Kidney (tissue), 14 donors: Measurements from ENCODE around the gene SECTM1. TPM values are rescaled to one million over a fixed set of nuclear protein-coding genes. Genes with fewer than 3 reads are reported as not detected.

Experiments used
- DNase-seq, 5 donors: peaks; one replicate each; pipeline ENCODE4 v3.0.0-alpha.2; 2013 to 2020
- FAIRE-seq: peaks from 2 replicates; lab custom pipeline; 2012; peaks lifted over from hg19 to GRCh38; lab: Jason Lieb, UNC
- H3K27ac ChIP-seq, 2 donors: one replicate each; pipeline ENCODE4 v1.7.0; 2013; ENCODE audit warnings: low read depth in 2 of 2, low read length in 2 of 2, inconsistent platforms in 1 of 2
- H3K27me3 ChIP-seq: one replicate; pipeline ENCODE4 v1.7.1; 2013; ENCODE audit warnings: low read length, inconsistent platforms; ENCODE audit not compliant: control insufficient read depth, insufficient read depth
- H3K36me3 ChIP-seq, 3 donors: one replicate each; pipeline versions ENCODE4 v1.7.0 to v1.7.1; 2013; ENCODE audit warnings: low read length in 3 of 3, control low read depth in 1 of 3, inconsistent platforms in 1 of 3; ENCODE audit not compliant: insufficient read depth in 3 of 3, control insufficient read depth in 2 of 3
- H3K4me1 ChIP-seq, 3 donors: one replicate each; pipeline versions ENCODE4 v1.7.0 to v1.7.1; 2013; ENCODE audit warnings: low read length in 3 of 3, inconsistent platforms in 1 of 3, low read depth in 1 of 3; ENCODE audit not compliant: control insufficient read depth in 2 of 3, insufficient read depth in 2 of 3
- H3K4me3 ChIP-seq, 3 donors: one replicate each; pipeline versions ENCODE4 v1.7.0 to v1.8.1; 2013; ENCODE audit warnings: low read length in 3 of 3, control low read depth in 1 of 3, inconsistent platforms in 1 of 3
- H3K9ac ChIP-seq, 3 donors: one replicate each; pipeline versions ENCODE4 v1.7.0 to v1.7.1; 2013; ENCODE audit warnings: low read length in 3 of 3, control low read depth in 1 of 3, inconsistent platforms in 1 of 3
- H3K9me3 ChIP-seq, 3 donors: one replicate each; pipeline versions ENCODE4 v1.7.0 to v1.7.1; 2013; ENCODE audit warnings: low read length in 3 of 3, control low read depth in 1 of 3, inconsistent platforms in 1 of 3; ENCODE audit not compliant: control insufficient read depth in 2 of 3, insufficient read depth in 1 of 3
- intact Hi-C: fragments of 100-400 bp; cut with DNase I; formaldehyde crosslinking; loops from one replicate; pipeline ENCODE4 v1.11.1; 2022
- polyA plus RNA-seq: library from polyadenylated mRNA; stranded (reverse); fragments of 350-450 nt; fragmentation: Illumina TruSeq; extraction: RNeasy Lipid Tissue Mini Kit (QIAGEN cat#74804); gene quantifications from one replicate; pipeline ENCODE4 v1.2.3, GENCODE V29; 2014; ENCODE audit warnings: low read depth, low replicate concordance; ENCODE audit not compliant: insufficient read depth
- total RNA-seq: library from RNA; stranded (reverse); fragmentation: NEBNext Ultra II Directional; extraction: Animal tissue kit (Norgen Biotek cat#: 25700); gene quantifications from one replicate; pipeline ENCODE4 v1.2.1, GENCODE V29; 2021
- TF ChIP-seq, protein P1 (sequence below): IDR thresholded peaks from 3 replicates; pipeline ENCODE4 v1.5.1; 2012; ENCODE audit warnings: mild to moderate bottlenecking, moderate library complexity, borderline replicate concordance; ENCODE audit not compliant: insufficient read depth; ENCODE audit errors: extremely low read depth
- donor health status: control.
- donor health status: control.
- donor health status: control.
- donor health status: control.
- donor health status: control.
- donor health status: DM: yes; HTN: yes; CAD: no.
- donor health status: Normal renal cell carcinoma (clear cell type).

The SECTM1 gene
- total and polyA plus RNA-seq, 2 donors from 2014 or later = 15.4 to 87.5 TPM

DNA sequence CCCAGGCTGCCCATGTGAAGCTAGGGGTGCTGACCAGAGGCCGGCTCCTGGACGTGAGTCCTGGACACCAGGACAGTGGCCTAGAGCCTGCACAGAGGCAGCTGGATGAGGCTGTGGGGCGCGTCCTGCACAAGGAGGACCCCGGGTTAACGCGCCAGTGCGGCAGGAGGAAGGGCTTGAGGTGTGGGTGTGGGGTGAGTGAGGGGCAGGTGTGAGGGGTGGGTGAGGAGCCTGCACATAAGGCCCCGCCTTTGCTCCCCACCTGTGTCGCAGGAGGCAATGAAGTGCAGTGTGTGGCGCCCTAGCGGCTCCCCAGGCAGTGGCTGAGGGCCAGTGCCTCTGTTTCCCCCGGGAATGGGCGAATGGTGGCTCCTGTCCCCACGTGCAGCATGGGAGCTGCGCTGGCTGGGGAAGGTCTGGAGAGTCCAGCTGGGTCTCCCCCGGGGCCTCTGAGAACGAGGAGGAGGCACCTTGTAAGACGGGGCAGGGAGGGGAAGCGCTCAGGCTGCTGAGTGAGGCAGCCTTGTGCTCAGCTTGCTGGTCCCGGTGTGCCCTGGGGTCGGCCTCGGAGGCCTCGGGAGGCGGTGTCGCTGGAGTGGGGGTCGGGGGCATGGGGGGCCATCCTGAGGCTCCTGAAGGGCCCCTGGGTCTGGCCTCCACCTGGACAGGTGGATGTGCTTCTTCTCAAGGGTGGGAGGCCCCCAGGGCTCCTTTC is 19.4 kb downstream of the SECTM1 start:
- Histone ChIP-seq H3K27me3 (no peaks in the 10 kb centered on the region), H3K27ac (no peak overlapping the region), H3K4me3 (no peak overlapping the region), H3K36me3 (no peaks in the 10 kb centered on the region), H3K9me3 (no peaks in the 10 kb centered on the region), H3K4me1 (no peaks in the 10 kb centered on the region), H3K9ac (no peak overlapping the region)
- DNase-seq (peak in 1 of 5 donors; percentile 72), FAIRE-seq (no peak)
- intact Hi-C loops = no loop called here
- TF ChIP-seq, protein P1, sequence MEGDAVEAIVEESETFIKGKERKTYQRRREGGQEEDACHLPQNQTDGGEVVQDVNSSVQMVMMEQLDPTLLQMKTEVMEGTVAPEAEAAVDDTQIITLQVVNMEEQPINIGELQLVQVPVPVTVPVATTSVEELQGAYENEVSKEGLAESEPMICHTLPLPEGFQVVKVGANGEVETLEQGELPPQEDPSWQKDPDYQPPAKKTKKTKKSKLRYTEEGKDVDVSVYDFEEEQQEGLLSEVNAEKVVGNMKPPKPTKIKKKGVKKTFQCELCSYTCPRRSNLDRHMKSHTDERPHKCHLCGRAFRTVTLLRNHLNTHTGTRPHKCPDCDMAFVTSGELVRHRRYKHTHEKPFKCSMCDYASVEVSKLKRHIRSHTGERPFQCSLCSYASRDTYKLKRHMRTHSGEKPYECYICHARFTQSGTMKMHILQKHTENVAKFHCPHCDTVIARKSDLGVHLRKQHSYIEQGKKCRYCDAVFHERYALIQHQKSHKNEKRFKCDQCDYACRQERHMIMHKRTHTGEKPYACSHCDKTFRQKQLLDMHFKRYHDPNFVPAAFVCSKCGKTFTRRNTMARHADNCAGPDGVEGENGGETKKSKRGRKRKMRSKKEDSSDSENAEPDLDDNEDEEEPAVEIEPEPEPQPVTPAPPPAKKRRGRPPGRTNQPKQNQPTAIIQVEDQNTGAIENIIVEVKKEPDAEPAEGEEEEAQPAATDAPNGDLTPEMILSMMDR = no peak

DNA sequence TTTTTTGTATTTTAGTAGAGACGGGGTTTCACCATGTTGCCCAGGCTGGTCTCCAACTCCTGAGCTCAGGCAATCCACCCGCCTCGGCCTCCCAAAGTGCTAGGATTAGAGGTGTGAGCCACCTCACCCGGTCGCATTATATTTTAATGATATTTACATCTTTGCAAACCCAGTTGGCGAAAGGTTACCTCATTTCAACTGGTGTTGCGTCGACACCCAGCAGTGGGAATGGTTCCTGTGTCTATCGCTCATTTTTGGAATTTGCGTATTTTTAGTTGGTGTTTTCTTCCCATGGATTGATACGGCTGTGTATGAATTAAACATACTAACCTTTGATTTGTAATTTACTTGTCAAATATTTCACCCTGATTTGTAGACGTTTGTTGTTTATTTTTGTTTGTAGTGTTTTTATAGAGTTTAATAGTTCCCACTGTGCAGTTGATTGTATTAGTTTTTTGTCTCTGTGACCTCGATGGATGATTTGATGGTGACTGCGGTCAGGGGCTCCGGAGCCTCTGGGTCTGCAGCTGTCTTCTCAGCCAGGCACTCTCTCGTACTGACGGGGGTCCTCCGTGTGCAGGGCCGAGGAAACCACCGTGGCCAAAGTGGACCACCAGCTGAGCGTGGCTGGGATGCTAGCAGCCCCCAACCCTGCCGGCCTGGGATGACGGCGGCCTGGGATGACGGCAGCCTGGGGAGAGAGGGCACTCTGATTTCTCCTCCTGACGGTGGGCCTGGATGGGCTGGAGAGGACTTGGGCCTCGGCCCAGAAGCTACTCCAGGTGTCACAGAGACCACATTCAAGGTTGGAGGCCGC is 20.2 kb downstream of the SECTM1 start:
- Histone ChIP-seq H3K27ac (no peak overlapping the region), H3K9ac (no peak overlapping the region), H3K4me1 (peaks cover 0 to 2% (median 0%) of the 10 kb centered on the region in 3 donors), H3K4me3 (no peak overlapping the region), H3K9me3 (no peaks in the 10 kb centered on the region), H3K36me3 (no peaks in the 10 kb centered on the region), H3K27me3 (no peaks in the 10 kb centered on the region)
- no peak for DNase-seq
- TF ChIP-seq, protein P1 = no peak
- FAIRE-seq = no peak
- intact Hi-C loops = no loop called here

DNA sequence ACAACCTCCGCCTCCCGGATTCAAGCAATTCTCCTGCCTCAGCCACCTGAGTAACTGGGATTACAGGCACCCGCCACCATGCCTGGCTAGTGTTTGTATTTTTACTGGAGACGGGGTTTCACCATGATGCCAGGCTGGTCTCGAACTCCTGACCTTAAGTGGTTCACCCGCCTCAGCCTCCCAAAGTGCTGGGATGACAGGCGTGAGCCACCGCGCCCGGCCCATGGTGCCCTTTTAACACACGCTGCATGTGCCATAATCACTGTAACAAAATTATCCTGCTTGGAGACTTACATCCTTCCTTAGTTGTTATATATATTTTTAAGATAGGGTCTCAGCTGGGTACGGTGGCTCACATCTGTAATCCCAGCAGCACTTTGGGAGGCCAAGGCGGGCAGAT is 21.6 kb downstream of the SECTM1 start:
- Histone ChIP-seq H3K4me1 (peaks cover 0 to 2% (median 0%) of the 10 kb centered on the region in 3 donors), H3K9me3 (no peaks in the 10 kb centered on the region), H3K9ac (no peak overlapping the region), H3K27me3 (no peaks in the 10 kb centered on the region), H3K36me3 (no peaks in the 10 kb centered on the region), H3K4me3 (no peak overlapping the region), H3K27ac (no peak overlapping the region)
- FAIRE-seq (no peak), DNase-seq (no peak)
- intact Hi-C loops = no loop called here
- TF ChIP-seq, protein P1 = no peak
